Calu3 (cell line): ENCODE results near the gene C4orf50. TPM values are rescaled to one million over a fixed set of nuclear protein-coding genes. Genes with fewer than 3 reads are reported as not detected.
"Not testable (repeated sequence)": the region's sequence is repeated elsewhere in the genome, so short reads cannot be mapped to it uniquely, and the experiment has no call there.

Experiments used
- BruUV-seq: library from RNA; stranded (reverse); fragments of 400-500 nt; replicated peaks from 2 replicates; lab custom pipeline; 2021; lab: Mats Ljungman, UMichigan
- CTCF ChIA-PET: fragments of 300-600 bp; sonication (Branson Sonifier 250); formaldehyde crosslinking; loops from one replicate; lab custom pipeline; 2022; ENCODE audit warnings: antibody characterized with exemption; lab: Charles Lee
- DNase-seq: peaks from one replicate; pipeline ENCODE4 v3.0.0; 2022
- H3K27ac Mint-ChIP-seq: one replicate; pipeline ENCODE4 v1.8.0; 2022; ENCODE audit warnings: mixed read lengths; ENCODE audit not compliant: unreplicated experiment
- H3K27me3 Mint-ChIP-seq: one replicate; pipeline ENCODE4 v1.8.0; 2022; ENCODE audit warnings: mixed read lengths; ENCODE audit not compliant: unreplicated experiment
- H3K36me3 Mint-ChIP-seq: one replicate; pipeline ENCODE4 v1.8.0; 2022; ENCODE audit warnings: mild to moderate bottlenecking, moderate library complexity, mixed read lengths; ENCODE audit not compliant: insufficient read depth, unreplicated experiment
- H3K4me1 Mint-ChIP-seq: one replicate; pipeline ENCODE4 v1.8.0; 2022; ENCODE audit warnings: mild to moderate bottlenecking, low read depth, mixed read lengths; ENCODE audit not compliant: unreplicated experiment
- H3K4me3 Mint-ChIP-seq: one replicate; pipeline ENCODE4 v1.8.0; 2022; ENCODE audit warnings: mild to moderate bottlenecking, low read depth, moderate library complexity, mixed read lengths; ENCODE audit not compliant: unreplicated experiment
- H3K9me3 Mint-ChIP-seq: one replicate; pipeline ENCODE4 v1.8.0; 2022; ENCODE audit warnings: low read depth, mixed read lengths; ENCODE audit not compliant: unreplicated experiment
- intact Hi-C: fragments of 100-400 bp; cut with micrococcal nuclease; formaldehyde crosslinking; loops from one replicate; pipeline ENCODE4 v1.10.0; 2022; ENCODE audit not compliant: unreplicated experiment
- total RNA-seq: library from RNA; stranded (reverse); gene quantifications from 2 replicates; pipeline ENCODE4 v1.2.3, GENCODE V29; 2022
- TF ChIP-seq, protein P1 (sequence below): fragments of 200-600 bp; IDR thresholded peaks from one replicate; pipeline ENCODE4 v1.8.0; 2022; ENCODE audit warnings: antibody characterized with exemption; ENCODE audit not compliant: unreplicated experiment

The C4orf50 gene
- total RNA-seq, 1 experiment from 2014 or later, result not detected

DNA sequence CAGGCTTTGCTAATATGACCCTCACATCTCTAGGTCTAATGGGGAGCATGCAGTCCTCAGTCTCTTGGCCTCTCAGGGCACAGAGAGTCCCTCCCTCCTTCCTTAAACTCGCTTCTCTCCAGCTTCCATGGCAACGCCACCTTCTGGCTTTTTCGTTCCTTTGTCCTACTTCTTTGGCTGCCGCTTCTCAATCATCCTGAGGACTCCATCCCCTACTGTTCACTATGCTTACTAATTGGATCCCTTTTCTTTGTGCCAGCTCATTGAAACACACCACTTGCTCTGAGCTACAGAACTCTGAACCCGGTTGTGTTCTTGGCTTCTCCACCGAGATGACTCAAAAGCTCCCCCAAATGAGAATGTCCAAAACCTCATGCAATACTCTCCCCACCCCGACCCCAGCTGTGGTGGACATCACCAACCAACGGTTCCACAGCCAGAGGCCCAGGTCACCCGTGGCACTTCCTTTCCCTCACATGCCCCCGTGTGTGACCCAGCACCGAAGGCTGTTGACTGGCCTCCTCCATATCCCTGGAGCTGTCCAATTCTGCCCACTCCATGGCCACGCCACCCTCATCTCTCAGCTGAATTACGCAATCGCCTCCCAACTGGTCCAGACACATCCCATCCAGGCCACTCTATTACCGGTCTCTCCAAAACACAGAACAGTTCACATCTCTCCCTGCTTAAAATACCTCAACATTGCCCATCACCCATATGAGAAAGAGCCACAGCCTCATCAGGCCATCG lies 160.0 kb downstream of the C4orf50 start:
- Mint-ChIP-seq H3K36me3 (no peaks in the 10 kb centered on the region), H3K4me1 (no peaks in the 10 kb centered on the region), H3K27ac (no peak overlapping the region), H3K4me3 (no peak overlapping the region), H3K27me3 (no peaks in the 10 kb centered on the region), H3K9me3 (no peaks in the 10 kb centered on the region)
- DNase-seq, result no peak
- no TSS peak for BruUV-seq
- CTCF ChIA-PET, result no interaction called here
- TF ChIP-seq, protein P1, sequence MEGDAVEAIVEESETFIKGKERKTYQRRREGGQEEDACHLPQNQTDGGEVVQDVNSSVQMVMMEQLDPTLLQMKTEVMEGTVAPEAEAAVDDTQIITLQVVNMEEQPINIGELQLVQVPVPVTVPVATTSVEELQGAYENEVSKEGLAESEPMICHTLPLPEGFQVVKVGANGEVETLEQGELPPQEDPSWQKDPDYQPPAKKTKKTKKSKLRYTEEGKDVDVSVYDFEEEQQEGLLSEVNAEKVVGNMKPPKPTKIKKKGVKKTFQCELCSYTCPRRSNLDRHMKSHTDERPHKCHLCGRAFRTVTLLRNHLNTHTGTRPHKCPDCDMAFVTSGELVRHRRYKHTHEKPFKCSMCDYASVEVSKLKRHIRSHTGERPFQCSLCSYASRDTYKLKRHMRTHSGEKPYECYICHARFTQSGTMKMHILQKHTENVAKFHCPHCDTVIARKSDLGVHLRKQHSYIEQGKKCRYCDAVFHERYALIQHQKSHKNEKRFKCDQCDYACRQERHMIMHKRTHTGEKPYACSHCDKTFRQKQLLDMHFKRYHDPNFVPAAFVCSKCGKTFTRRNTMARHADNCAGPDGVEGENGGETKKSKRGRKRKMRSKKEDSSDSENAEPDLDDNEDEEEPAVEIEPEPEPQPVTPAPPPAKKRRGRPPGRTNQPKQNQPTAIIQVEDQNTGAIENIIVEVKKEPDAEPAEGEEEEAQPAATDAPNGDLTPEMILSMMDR, result no peak
- intact Hi-C loops, result no loop called here

- CTCF ChIA-PET, result no interaction called here
- Mint-ChIP-seq H3K36me3 (no peaks in the 10 kb centered on the region), H3K27ac (no peak overlapping the region), H3K27me3 (no peaks in the 10 kb centered on the region), H3K4me3 (no peak overlapping the region), H3K4me1 (no peaks in the 10 kb centered on the region), H3K9me3 (no peaks in the 10 kb centered on the region)
- BruUV-seq, result no TSS peak
- intact Hi-C loops, result no loop called here
- TF ChIP-seq, protein P1, result no peak
- no peak for DNase-seq
Observed at GRCh38 chr4:5857199-5857598, 161.0 kb downstream of the C4orf50 start.

- DNase-seq, H3K9me3 Mint-ChIP-seq, H3K36me3 Mint-ChIP-seq, intact Hi-C loops, BruUV-seq, H3K4me3 Mint-ChIP-seq, H3K27me3 Mint-ChIP-seq, H3K4me1 Mint-ChIP-seq, CTCF ChIA-PET, H3K27ac Mint-ChIP-seq: not testable (repeated sequence)
Observed at GRCh38 chr4:5856362-5856761, 161.9 kb downstream of the C4orf50 start.

GRCh38 chr4:5854929-5855328 lies 163.3 kb downstream of the C4orf50 start:
- Mint-ChIP-seq H3K9me3 (no peaks in the 10 kb centered on the region), H3K4me3 (no peak overlapping the region), H3K36me3 (no peaks in the 10 kb centered on the region), H3K27ac (no peak overlapping the region), H3K4me1 (no peaks in the 10 kb centered on the region), H3K27me3 (no peaks in the 10 kb centered on the region)
- intact Hi-C loops, result no loop called here
- BruUV-seq, result no TSS peak
- CTCF ChIA-PET, result no interaction called here
- TF ChIP-seq, protein P1, result no peak
- DNase-seq, result no peak

GRCh38 chr4:5852523-5853202 lies 165.6 kb downstream of the C4orf50 start:
- H3K27ac Mint-ChIP-seq, result no peak overlapping the region

More at GRCh38 chr4:5852523-5853202, 165.6 kb downstream of the C4orf50 start:
- no peak for DNase-seq
- no TSS peak for BruUV-seq
- peaks cover 3% of the 10 kb centered on the region for H3K9me3 Mint-ChIP-seq
- intact Hi-C loops, result no loop called here
- no peaks in the 10 kb centered on the region for H3K4me1 Mint-ChIP-seq
- no peaks in the 10 kb centered on the region for H3K27me3 Mint-ChIP-seq
- CTCF ChIA-PET, result no interaction called here
- H3K36me3 Mint-ChIP-seq, result peaks cover 9% of the 10 kb centered on the region
- TF ChIP-seq, protein P1, result no peak
- H3K4me3 Mint-ChIP-seq, result no peak overlapping the region
